Cardiac atrium fibroblast (primary cell): ENCODE results near the gene CORT. TPM values are rescaled to one million over a fixed set of nuclear protein-coding genes. Genes with fewer than 3 reads are reported as not detected.

Experiments used
- total RNA-seq: library from RNA; depleted of rRNA; stranded (reverse); fragments of >200 nt; gene quantifications from 2 replicates; pipeline ENCODE4 v1.2.3, GENCODE V29; 2015

The CORT gene, protein sequence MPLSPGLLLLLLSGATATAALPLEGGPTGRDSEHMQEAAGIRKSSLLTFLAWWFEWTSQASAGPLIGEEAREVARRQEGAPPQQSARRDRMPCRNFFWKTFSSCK
- not detected in 2 replicates for total RNA-seq

GRCh38 chr1:10449751-10450150 lies at the start of gene CORT:
CORT (plus strand) TSS chr1:10450031; CDS start chr1:10450224, 193 bp downstream.

GRCh38 chr1:10430216-10431069 lies 19.4 kb upstream of the CORT start, which contains the start of gene CENPS:
CENPS (plus strand) TSS chr1:10430433; CDS start chr1:10430518, 85 bp downstream.

GRCh38 chr1:10472220-10473144 lies 22.7 kb downstream of the CORT start, which contains the start of gene DFFA:
DFFA (minus strand) TSS chr1:10472529; CDS start chr1:10472458, 71 bp downstream.

DNA sequence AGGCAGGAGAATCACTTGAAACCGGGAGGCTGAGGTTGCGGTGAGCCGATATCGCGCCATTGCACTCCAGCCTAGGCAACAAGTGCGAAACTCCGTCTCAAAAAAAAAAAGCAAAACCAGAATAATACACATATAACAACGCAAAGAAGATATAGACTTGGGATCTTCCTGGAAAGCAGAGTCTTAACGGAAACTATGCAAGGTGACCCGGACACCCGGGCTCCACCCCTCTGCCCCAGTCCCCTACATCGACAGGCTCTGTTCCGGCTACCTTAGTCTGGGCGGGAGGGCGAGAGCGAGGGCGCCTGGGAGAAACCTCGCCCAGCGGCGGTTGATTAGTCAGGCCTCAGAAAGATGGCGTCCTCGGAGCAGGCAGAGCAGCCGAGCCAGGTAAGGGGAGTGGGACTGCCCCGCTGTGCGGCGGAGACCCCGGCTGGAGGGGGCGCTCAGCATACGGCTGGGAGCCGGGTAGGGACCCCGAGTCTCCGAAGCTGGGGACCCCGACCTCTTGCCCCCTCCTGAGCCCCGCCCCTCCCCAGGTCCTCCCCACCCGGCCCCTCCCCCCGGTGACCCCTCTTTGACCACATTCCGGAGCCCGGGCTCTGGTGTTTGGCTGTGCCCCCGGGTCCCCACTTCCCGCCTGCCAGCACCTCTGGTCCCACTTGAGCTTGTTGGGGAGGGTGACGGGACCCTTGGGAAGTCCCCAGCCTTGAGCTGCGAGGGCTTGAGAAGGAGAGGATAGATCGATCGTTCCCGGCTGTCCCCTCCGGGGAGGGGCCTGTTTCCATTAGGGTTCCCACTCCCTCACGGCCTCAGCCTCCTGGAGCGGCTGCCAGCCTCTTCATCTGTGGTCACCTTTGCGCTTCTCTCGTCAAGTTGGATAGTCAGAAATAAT lies 25.0 kb downstream of the CORT start, which contains the start of gene PEX14:
Gene PEX14 (plus strand): TSS at position 338 of the 895 bp plus-strand sequence. CDS start 17 bp downstream, at position 355.

Other genes with a start within 250 kb of the CORT start
- 16.1 and 23.2 TPM in 2 replicates for gene KIF1B, start 239.5 kb upstream of the CORT start, total RNA-seq
- gene PGD, start 51.0 kb upstream of the CORT start, total RNA-seq, result 168 and 291 TPM in 2 replicates
- 7.3 and 8.1 TPM in 2 replicates for gene CENPS, start 19.6 kb upstream of the CORT start, total RNA-seq
- 22.0 and 23.0 TPM in 2 replicates for gene DFFA, start 22.5 kb downstream of the CORT start, total RNA-seq
- 15.1 and 16.2 TPM in 2 replicates for gene PEX14, start 24.9 kb downstream of the CORT start, total RNA-seq